GM12892 (cell line): ENCODE data around the gene DUOX2.

Source experiments
- DNase-seq: peaks from one replicate; pipeline ENCODE4 v3.0.0; 2011; ENCODE audit not compliant: insufficient read length
- FAIRE-seq: peaks from 2 replicates; lab custom pipeline; 2011; peaks lifted over from hg19 to GRCh38; lab: Jason Lieb, UNC
- POLR2A ChIP-seq: IDR thresholded peaks from 2 replicates; pipeline ENCODE4 v1.6.1; 2011; ENCODE audit warnings: low read depth, low read length, control low read depth
- POLR2AphosphoS5 ChIP-seq: IDR thresholded peaks from 2 replicates; pipeline ENCODE4 v1.6.1; 2011; ENCODE audit warnings: low read depth, low read length, control low read depth
- TAF1 ChIP-seq: IDR thresholded peaks from 2 replicates; pipeline ENCODE4 v1.6.1; 2011; ENCODE audit warnings: low read depth, mild to moderate bottlenecking, control low read depth, low read length, borderline replicate concordance

DUOX2 gene

GRCh38 chr15:45116482-45117307 lies 2.7 kb upstream of the DUOX2 start:
- DNase-seq, result no peak
- FAIRE-seq, result no peak

GRCh38 chr15:45116006-45116481 lies 2.1 kb upstream of the DUOX2 start:
- DNase-seq (no peak), FAIRE-seq (no peak)
- no peak for TF ChIP-seq POLR2AphosphoS5
- TF ChIP-seq POLR2A, result no peak
- TF ChIP-seq TAF1, result no peak

More at GRCh38 chr15:45116482-45117307, 2.7 kb upstream of the DUOX2 start:
- no peak for TF ChIP-seq POLR2A

- TF ChIP-seq POLR2A, result no peak
- TF ChIP-seq TAF1, result no peak
- no peak for TF ChIP-seq POLR2AphosphoS5
- no peak for FAIRE-seq
- no peak for DNase-seq
These were observed 1.4 kb upstream of the DUOX2 start for GRCh38 chr15:45115312-45115820.

- TF ChIP-seq POLR2AphosphoS5, result no peak
- TF ChIP-seq TAF1, result no peak
- no peak for TF ChIP-seq POLR2A
- no peak for FAIRE-seq
- no peak for DNase-seq
These were observed 746 bp upstream of the DUOX2 start for GRCh38 chr15:45114751-45115085.

- FAIRE-seq, result no peak
- TF ChIP-seq TAF1 (no peak), POLR2AphosphoS5 (no peak), POLR2A (no peak)
- no peak for DNase-seq
These were observed 487 bp downstream of the DUOX2 start for GRCh38 chr15:45113380-45113990.

GRCh38 chr15:45112591-45113379 lies 1.2 kb downstream of the DUOX2 start:
- DNase-seq (no peak), FAIRE-seq (no peak)
- TF ChIP-seq POLR2A (no peak), POLR2AphosphoS5 (no peak), TAF1 (no peak)

- TF ChIP-seq TAF1, result no peak
- no peak for TF ChIP-seq POLR2A
- no peak for TF ChIP-seq POLR2AphosphoS5
- no peak for FAIRE-seq
- no peak for DNase-seq
These were observed 1.8 kb downstream of the DUOX2 start for GRCh38 chr15:45112143-45112590.

- TF ChIP-seq POLR2AphosphoS5 (no peak), POLR2A (no peak), TAF1 (no peak)
- DNase-seq (no peak), FAIRE-seq (no peak)
These were observed 2.4 kb downstream of the DUOX2 start for GRCh38 chr15:45111390-45112142.

- TF ChIP-seq POLR2A (no peak), TAF1 (no peak), POLR2AphosphoS5 (no peak)
- DNase-seq (no peak), FAIRE-seq (no peak)
These were observed 3.6 kb downstream of the DUOX2 start for GRCh38 chr15:45110256-45110820.

- no peak for TF ChIP-seq POLR2A
- no peak for TF ChIP-seq TAF1
- TF ChIP-seq POLR2AphosphoS5, result no peak
- FAIRE-seq, result no peak
- DNase-seq, result no peak
These were observed 5.9 kb downstream of the DUOX2 start for GRCh38 chr15:45107941-45108630.
